GM12891 (cell line): ENCODE data around the gene IL1RAPL2.

ENCODE experiments used
- POLR2A ChIP-seq: IDR thresholded peaks from 2 replicates; pipeline ENCODE4 v1.6.1; 2011; ENCODE audit warnings: low read depth, low read length, control low read depth
- POLR2AphosphoS5 ChIP-seq: IDR thresholded peaks from 2 replicates; pipeline ENCODE4 v1.6.1; 2011; ENCODE audit warnings: low read depth, low read length, control low read depth
- SPI1 ChIP-seq: IDR thresholded peaks from 2 replicates; pipeline ENCODE4 v1.6.1; 2011; ENCODE audit warnings: low read depth, low read length, control low read depth
- TAF1 ChIP-seq: IDR thresholded peaks from 2 replicates; pipeline ENCODE4 v1.6.1; 2011; ENCODE audit warnings: low read depth, low read length, control low read depth

DNA sequence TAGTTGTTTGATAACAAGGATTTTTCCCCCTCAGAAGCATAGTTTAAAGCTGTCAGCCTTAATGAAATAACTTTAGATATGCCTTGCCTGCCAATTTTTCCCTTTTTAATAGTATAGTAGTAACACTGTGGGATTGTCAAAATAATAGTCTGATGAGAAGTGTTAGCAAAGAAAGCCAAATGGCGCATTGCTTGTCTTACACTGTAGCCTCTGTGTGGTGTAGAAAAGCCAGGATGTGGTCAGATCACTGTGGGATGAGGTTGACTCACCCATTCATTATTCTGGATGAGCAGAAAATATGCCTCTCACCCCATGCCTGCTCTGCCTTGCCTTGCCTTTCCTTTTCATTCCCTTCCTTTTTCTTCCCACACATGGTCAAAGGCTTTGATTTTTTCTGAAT is 998.5 kb downstream of the IL1RAPL2 start:
- no peak for TF ChIP-seq POLR2A
- no peak for TF ChIP-seq SPI1
- no peak for TF ChIP-seq TAF1
- no peak for TF ChIP-seq POLR2AphosphoS5
